ENCODE data around the gene C9. TPM values are rescaled to one million over a fixed set of nuclear protein-coding genes. Genes with fewer than 3 reads are reported as not detected.

Gene C9
- polyA plus RNA-seq, 2 of the 4 experiments (the other 2 are of a cell fraction), result 0.03 TPM; not detected in 1

DNA sequence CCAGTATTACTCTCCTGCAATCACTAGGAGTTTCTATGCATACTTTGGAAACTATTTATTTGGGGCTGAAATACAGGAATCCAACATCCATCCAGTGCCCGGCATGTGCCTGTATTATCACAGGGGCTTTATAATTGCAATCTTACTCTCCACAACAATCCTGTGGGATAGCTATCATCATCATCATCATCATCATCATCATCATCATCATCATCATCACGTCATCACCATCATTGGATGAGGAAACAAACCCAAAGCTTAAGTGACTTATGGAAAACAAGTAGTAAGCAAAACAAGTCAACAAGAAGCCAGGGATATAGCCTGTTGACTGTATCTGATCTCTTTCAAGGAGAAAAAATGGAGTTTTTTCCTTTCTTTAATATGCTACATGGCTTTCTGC lies 97.1 kb downstream of the C9 start (continued):
- no peak for TF ChIP-seq ZSCAN20 (CRISPR knock-in tag; IDR thresholded peaks at IDR 0.05)
- no peak for TF ChIP-seq KDM5A (IDR thresholded peaks at IDR 0.05)
- TF ChIP-seq, protein P1, sequence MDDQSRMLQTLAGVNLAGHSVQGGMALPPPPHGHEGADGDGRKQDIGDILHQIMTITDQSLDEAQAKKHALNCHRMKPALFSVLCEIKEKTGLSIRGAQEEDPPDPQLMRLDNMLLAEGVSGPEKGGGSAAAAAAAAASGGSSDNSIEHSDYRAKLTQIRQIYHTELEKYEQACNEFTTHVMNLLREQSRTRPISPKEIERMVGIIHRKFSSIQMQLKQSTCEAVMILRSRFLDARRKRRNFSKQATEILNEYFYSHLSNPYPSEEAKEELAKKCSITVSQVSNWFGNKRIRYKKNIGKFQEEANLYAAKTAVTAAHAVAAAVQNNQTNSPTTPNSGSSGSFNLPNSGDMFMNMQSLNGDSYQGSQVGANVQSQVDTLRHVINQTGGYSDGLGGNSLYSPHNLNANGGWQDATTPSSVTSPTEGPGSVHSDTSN (IDR thresholded peaks at IDR 0.05), result no peak
- no peak for TF ChIP-seq NPAS2 (CRISPR knock-in tag; IDR thresholded peaks at IDR 0.05; ENCODE audit: borderline replicate concordance)

GRCh38 chr5:39266442-39266841 lies 97.9 kb downstream of the C9 start:
- ChIA-PET CTCF (interaction anchor here (0.7 to 3.2 kb wide), 7 partner anchors 8 to 1282 kb away, joined by 3 to 14 read pairs (median 3); no protein-coding TSS in a partner anchor), POLR2A (no interaction called here)
- DNase-seq (ENCODE audit: low read depth in 1 of 2, low spot score in 1 of 2), result peak in 1 of 2 experiments; percentile 23
- ATAC-seq, result no peak
- H3K4me2 ChIP-seq, result no peak overlapping the region
- TF ChIP-seq POLR2AphosphoS2 (conservative IDR thresholded peaks at IDR 0.05; ENCODE audit: low read length) (no peak), BHLHE40 (IDR thresholded peaks at IDR 0.05; ENCODE audit: low read depth, low read length) (no peak)
- peaks cover 4% of the 10 kb centered on the region; the same call in 2 of the 3 replicates for H3K4me1 ChIP-seq
- no peak overlapping the region for H3K4me3 ChIP-seq
- WGBS (ENCODE audit: missing lambda C conversion rate), result 0% methylated on average over 2 of the region's 2 CpGs
- H3K27ac ChIP-seq, result 0 out of 6 replicates have a peak overlapping the region, but pooled peaks of 1 of the 2 experiments have one; percentile 36
- FAIRE-seq, result no peak
- no peaks in the 10 kb centered on the region for H3K9me3 ChIP-seq

DNA sequence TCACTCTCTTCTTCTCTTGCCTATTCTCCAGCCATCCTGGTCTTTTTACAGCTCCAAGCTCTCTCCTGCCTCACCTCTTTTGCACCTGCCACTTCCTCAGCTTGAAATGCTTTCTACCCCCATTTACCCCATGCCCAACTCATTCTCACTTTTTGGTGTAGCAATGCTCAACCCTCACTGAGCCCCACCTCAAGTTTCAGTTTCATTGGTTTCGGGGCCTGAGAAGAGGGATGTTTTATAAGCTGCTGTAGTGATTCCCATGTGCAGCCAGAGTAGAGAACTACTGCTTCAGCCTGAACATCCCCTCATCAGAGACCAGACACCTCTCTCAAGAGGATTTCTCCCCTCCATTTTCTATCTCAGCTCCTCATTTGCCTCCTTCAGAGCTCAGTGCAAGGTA lies 99.8 kb downstream of the C9 start:
- DNase-seq (ENCODE audit: low read depth in 1 of 2, low spot score in 1 of 2) (no peak), ATAC-seq (no peak), FAIRE-seq (no peak)
- TF ChIP-seq, protein P2, sequence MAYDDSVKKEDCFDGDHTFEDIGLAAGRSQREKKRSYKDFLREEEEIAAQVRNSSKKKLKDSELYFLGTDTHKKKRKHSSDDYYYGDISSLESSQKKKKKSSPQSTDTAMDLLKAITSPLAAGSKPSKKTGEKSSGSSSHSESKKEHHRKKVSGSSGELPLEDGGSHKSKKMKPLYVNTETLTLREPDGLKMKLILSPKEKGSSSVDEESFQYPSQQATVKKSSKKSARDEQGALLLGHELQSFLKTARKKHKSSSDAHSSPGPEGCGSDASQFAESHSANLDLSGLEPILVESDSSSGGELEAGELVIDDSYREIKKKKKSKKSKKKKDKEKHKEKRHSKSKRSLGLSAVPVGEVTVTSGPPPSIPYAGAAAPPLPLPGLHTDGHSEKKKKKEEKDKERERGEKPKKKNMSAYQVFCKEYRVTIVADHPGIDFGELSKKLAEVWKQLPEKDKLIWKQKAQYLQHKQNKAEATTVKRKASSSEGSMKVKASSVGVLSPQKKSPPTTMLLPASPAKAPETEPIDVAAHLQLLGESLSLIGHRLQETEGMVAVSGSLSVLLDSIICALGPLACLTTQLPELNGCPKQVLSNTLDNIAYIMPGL (CRISPR knock-in tag; IDR thresholded peaks at IDR 0.05; ENCODE audit: borderline replicate concordance), result no peak
- TF ChIP-seq, protein P1 (IDR thresholded peaks at IDR 0.05), result no peak
- TF ChIP-seq CHD2 (IDR thresholded peaks at IDR 0.05; ENCODE audit: low read length, partially characterized antibody), result no peak
- TF ChIP-seq, protein P3, sequence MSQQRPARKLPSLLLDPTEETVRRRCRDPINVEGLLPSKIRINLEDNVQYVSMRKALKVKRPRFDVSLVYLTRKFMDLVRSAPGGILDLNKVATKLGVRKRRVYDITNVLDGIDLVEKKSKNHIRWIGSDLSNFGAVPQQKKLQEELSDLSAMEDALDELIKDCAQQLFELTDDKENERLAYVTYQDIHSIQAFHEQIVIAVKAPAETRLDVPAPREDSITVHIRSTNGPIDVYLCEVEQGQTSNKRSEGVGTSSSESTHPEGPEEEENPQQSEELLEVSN (IDR thresholded peaks at IDR 0.05; ENCODE audit: borderline replicate concordance, low read depth), result no peak
- no peak for TF ChIP-seq FOSB (CRISPR knock-in tag; IDR thresholded peaks at IDR 0.05)
- no peak for TF ChIP-seq ZC3H11A (IDR thresholded peaks at IDR 0.05)
- no peak for TF ChIP-seq NPAS2 (CRISPR knock-in tag; IDR thresholded peaks at IDR 0.05; ENCODE audit: borderline replicate concordance)
- TF ChIP-seq, protein P4, sequence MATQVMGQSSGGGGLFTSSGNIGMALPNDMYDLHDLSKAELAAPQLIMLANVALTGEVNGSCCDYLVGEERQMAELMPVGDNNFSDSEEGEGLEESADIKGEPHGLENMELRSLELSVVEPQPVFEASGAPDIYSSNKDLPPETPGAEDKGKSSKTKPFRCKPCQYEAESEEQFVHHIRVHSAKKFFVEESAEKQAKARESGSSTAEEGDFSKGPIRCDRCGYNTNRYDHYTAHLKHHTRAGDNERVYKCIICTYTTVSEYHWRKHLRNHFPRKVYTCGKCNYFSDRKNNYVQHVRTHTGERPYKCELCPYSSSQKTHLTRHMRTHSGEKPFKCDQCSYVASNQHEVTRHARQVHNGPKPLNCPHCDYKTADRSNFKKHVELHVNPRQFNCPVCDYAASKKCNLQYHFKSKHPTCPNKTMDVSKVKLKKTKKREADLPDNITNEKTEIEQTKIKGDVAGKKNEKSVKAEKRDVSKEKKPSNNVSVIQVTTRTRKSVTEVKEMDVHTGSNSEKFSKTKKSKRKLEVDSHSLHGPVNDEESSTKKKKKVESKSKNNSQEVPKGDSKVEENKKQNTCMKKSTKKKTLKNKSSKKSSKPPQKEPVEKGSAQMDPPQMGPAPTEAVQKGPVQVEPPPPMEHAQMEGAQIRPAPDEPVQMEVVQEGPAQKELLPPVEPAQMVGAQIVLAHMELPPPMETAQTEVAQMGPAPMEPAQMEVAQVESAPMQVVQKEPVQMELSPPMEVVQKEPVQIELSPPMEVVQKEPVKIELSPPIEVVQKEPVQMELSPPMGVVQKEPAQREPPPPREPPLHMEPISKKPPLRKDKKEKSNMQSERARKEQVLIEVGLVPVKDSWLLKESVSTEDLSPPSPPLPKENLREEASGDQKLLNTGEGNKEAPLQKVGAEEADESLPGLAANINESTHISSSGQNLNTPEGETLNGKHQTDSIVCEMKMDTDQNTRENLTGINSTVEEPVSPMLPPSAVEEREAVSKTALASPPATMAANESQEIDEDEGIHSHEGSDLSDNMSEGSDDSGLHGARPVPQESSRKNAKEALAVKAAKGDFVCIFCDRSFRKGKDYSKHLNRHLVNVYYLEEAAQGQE (IDR thresholded peaks at IDR 0.05), result no peak
- TF ChIP-seq RCOR1 (IDR thresholded peaks at IDR 0.05; ENCODE audit: low read depth, low read length), result no peak
- no peak for TF ChIP-seq FOXS1 (CRISPR knock-in tag; IDR thresholded peaks at IDR 0.05)
- no peak for TF ChIP-seq HDAC2 (IDR thresholded peaks at IDR 0.05)
- no peak for TF ChIP-seq MYC (IDR thresholded peaks at IDR 0.05; ENCODE audit: borderline replicate concordance, low read length)
- 40% methylated on average over 1 of the region's 1 CpG for WGBS (ENCODE audit: missing lambda C conversion rate)
- Histone ChIP-seq H3K9me3 (no peaks in the 10 kb centered on the region), H3K4me3 (no peak overlapping the region), H3K4me1 (peaks cover 4% of the 10 kb centered on the region; the same call in 2 of the 3 replicates), H3K4me2 (no peak overlapping the region), H3K27ac (no peak overlapping the region)
- CTCF ChIA-PET, result interaction anchor here (0.9 to 1.6 kb wide), 5 partner anchors 16 to 117 kb away, joined by 3 to 7 read pairs (median 3); partner anchors contain the start of gene FYB1
- POLR2A ChIA-PET, result no interaction called here

Measured in A549 (cell line).